GM10266 (cell line): ENCODE data around the gene PIEZO2.

Experiments
- DNase-seq: peaks from one replicate; pipeline ENCODE4 v3.0.0; 2012; ENCODE audit errors: extremely low spot score
- TF ChIP-seq, protein P1 (sequence below): IDR thresholded peaks from 2 replicates; pipeline ENCODE4 v1.5.1; 2012; ENCODE audit warnings: mild to moderate bottlenecking, low read depth; ENCODE audit not compliant: control insufficient read depth, insufficient read depth; ENCODE audit errors: missing control alignments

The PIEZO2 gene

GRCh38 chr18:10767658-10768057 lies 381.7 kb downstream of the PIEZO2 start:
- no peak for DNase-seq
- TF ChIP-seq, protein P1, sequence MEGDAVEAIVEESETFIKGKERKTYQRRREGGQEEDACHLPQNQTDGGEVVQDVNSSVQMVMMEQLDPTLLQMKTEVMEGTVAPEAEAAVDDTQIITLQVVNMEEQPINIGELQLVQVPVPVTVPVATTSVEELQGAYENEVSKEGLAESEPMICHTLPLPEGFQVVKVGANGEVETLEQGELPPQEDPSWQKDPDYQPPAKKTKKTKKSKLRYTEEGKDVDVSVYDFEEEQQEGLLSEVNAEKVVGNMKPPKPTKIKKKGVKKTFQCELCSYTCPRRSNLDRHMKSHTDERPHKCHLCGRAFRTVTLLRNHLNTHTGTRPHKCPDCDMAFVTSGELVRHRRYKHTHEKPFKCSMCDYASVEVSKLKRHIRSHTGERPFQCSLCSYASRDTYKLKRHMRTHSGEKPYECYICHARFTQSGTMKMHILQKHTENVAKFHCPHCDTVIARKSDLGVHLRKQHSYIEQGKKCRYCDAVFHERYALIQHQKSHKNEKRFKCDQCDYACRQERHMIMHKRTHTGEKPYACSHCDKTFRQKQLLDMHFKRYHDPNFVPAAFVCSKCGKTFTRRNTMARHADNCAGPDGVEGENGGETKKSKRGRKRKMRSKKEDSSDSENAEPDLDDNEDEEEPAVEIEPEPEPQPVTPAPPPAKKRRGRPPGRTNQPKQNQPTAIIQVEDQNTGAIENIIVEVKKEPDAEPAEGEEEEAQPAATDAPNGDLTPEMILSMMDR, result no peak

- TF ChIP-seq, protein P1, result no peak
- no peak for DNase-seq
Measured at GRCh38 chr18:10760986-10761385, 388.4 kb downstream of the PIEZO2 start.

DNA sequence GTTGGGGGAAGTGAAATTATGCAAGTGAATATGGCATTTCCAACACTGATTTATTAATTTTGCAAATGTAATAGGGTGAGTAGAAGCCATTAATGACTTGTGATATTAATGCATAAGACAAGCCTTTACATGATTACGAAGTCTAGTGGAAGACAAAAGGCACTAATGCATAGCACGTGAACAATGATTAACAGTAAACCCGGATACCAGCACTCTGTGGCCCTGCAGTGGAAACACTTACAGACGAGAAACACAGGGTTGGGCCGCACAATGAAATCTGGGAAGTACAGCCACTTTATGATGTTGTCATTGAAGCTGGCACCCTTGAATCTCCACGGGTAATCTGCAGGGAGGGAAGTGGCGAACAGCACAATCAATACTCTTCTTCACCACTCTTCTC lies 390.1 kb downstream of the PIEZO2 start:
- no peak for DNase-seq
- TF ChIP-seq, protein P1, result no peak

- no peak for DNase-seq
- TF ChIP-seq, protein P1, result no peak
Measured at GRCh38 chr18:10757946-10758345, 391.4 kb downstream of the PIEZO2 start.

- no peak for DNase-seq
- TF ChIP-seq, protein P1, result no peak
Measured at GRCh38 chr18:10757349-10757748, 392.0 kb downstream of the PIEZO2 start.

GRCh38 chr18:10755855-10756254 lies 393.5 kb downstream of the PIEZO2 start:
- TF ChIP-seq, protein P1, result no peak
- no peak for DNase-seq

- DNase-seq, result no peak
- TF ChIP-seq, protein P1, result no peak
Measured at GRCh38 chr18:10754128-10754527, 395.2 kb downstream of the PIEZO2 start.
